Suprapubic skin (tissue), 4 donors: ENCODE data around the gene VWF. TPM values are rescaled to one million over a fixed set of nuclear protein-coding genes. Genes with fewer than 3 reads are reported as not detected.

Experiments used
- DNase-seq, 2 donors: peaks; one replicate each; pipeline ENCODE4 v3.0.0-alpha.2; 2019; ENCODE audit warnings: low spot score in 2 of 2
- H3K27ac ChIP-seq: fragments of 200-600 bp; sonication (generic); one replicate; pipeline ENCODE4 v1.5.1; 2019
- H3K27me3 ChIP-seq: fragments of 200-600 bp; sonication (generic); one replicate; pipeline ENCODE4 v1.5.1; 2019
- H3K36me3 ChIP-seq: fragments of 200-600 bp; sonication (generic); one replicate; pipeline ENCODE4 v1.5.1; 2019
- H3K4me1 ChIP-seq: fragments of 200-600 bp; sonication (generic); one replicate; pipeline ENCODE4 v1.5.1; 2019
- H3K4me3 ChIP-seq: fragments of 200-600 bp; sonication (generic); one replicate; pipeline ENCODE4 v1.5.1; 2019; ENCODE audit warnings: mild to moderate bottlenecking
- H3K9me3 ChIP-seq: fragments of 200-600 bp; sonication (generic); one replicate; pipeline ENCODE4 v1.5.1; 2019
- EP300 ChIP-seq: sonication (generic); formaldehyde crosslinking; IDR thresholded peaks from one replicate; pipeline ENCODE4 v1.6.1; 2017; ENCODE audit warnings: antibody characterized with exemption
- POLR2A ChIP-seq, 2 donors: fragments of 450-650 bp; IDR thresholded peaks; one replicate each; pipeline ENCODE4 v1.6.1; 2017; ENCODE audit warnings: antibody characterized with exemption in 2 of 2, mild to moderate bottlenecking in 2 of 2, moderate library complexity in 2 of 2
- POLR2AphosphoS5 ChIP-seq, 3 donors: sonication (generic); formaldehyde crosslinking; IDR thresholded peaks; one replicate each; pipeline ENCODE4 v1.6.1; 2017; ENCODE audit warnings: antibody characterized with exemption in 3 of 3
- WGBS: methylation state at CpG from one replicate; pipeline ENCODE4 v1.1.5; 2018; 5-methylcytosine and 5-hydroxymethylcytosine counted together
- total RNA-seq, 4 donors: library from RNA; depleted of rRNA; stranded (reverse); fragments of >200 nt; gene quantifications; one replicate each; pipeline ENCODE4 v1.1.0, GENCODE V29; 2016
- TF ChIP-seq, protein P1 (sequence below), 2 donors: fragments of 200-600 bp in 1 of 2; fragments of 450-650 bp in 1 of 2; sonication (generic) in 1 of 2; IDR thresholded peaks; one replicate each; pipeline ENCODE4 v1.5.1; 2016 to 2019; ENCODE audit warnings: antibody characterized with exemption in 2 of 2, mild to moderate bottlenecking in 1 of 2, moderate library complexity in 1 of 2

VWF gene
- total RNA-seq, 4 donors from 2014 or later, result 35.5 to 91.7 (median 61.7) TPM

- peaks cover 15% of the 10 kb centered on the region for H3K4me1 ChIP-seq
- H3K27me3 ChIP-seq, result no peaks in the 10 kb centered on the region
- no peak overlapping the region for H3K4me3 ChIP-seq
- no peaks in the 10 kb centered on the region for H3K36me3 ChIP-seq
- H3K27ac ChIP-seq, result no peak overlapping the region
- no peaks in the 10 kb centered on the region for H3K9me3 ChIP-seq
- no peak for DNase-seq
- TF ChIP-seq EP300 (no peak), POLR2A (IDR thresholded peaks at IDR 0.05) (no peak), POLR2AphosphoS5 (IDR thresholded peaks at IDR 0.05) (no peak)
- TF ChIP-seq, protein P1, sequence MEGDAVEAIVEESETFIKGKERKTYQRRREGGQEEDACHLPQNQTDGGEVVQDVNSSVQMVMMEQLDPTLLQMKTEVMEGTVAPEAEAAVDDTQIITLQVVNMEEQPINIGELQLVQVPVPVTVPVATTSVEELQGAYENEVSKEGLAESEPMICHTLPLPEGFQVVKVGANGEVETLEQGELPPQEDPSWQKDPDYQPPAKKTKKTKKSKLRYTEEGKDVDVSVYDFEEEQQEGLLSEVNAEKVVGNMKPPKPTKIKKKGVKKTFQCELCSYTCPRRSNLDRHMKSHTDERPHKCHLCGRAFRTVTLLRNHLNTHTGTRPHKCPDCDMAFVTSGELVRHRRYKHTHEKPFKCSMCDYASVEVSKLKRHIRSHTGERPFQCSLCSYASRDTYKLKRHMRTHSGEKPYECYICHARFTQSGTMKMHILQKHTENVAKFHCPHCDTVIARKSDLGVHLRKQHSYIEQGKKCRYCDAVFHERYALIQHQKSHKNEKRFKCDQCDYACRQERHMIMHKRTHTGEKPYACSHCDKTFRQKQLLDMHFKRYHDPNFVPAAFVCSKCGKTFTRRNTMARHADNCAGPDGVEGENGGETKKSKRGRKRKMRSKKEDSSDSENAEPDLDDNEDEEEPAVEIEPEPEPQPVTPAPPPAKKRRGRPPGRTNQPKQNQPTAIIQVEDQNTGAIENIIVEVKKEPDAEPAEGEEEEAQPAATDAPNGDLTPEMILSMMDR (IDR thresholded peaks at IDR 0.05), result no peak
- WGBS, result 76% methylated on average over 3 of the region's 3 CpGs
These were observed 27.9 kb downstream of the VWF start for GRCh38 chr12:6096527-6096926.

DNA sequence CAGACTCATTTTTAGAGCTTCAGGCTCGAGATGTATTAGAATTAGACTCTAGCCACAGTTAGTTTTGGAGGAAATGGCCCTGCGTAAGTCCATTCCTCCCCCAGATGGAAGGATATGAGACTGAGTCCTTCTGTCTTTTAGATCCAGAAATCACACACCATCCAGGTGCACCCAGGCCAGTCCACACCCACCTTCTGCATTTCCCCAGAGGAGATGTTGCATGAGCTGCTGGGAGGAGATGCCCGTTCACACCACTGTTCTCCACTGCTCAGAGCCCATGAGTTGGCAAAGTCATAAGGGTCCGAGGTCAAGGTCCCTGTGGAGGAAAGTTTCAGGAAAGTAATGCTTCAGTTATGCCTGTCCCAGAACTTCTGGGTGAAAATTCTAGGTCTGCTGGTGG, 29.2 kb downstream of the VWF start:
- DNase-seq, result peak in 1 of 2 donors; percentile 15
- no peaks in the 10 kb centered on the region for H3K9me3 ChIP-seq
- H3K27ac ChIP-seq, result no peak overlapping the region
- H3K4me1 ChIP-seq, result peaks cover 16% of the 10 kb centered on the region
- TF ChIP-seq POLR2AphosphoS5 (IDR thresholded peaks at IDR 0.05) (no peak), EP300 (no peak), POLR2A (IDR thresholded peaks at IDR 0.05) (no peak)
- TF ChIP-seq, protein P1 (IDR thresholded peaks at IDR 0.05), result no peak
- H3K4me3 ChIP-seq, result no peak overlapping the region
- H3K27me3 ChIP-seq, result no peaks in the 10 kb centered on the region
- no peaks in the 10 kb centered on the region for H3K36me3 ChIP-seq
- WGBS, result 90% methylated on average over 4 of the region's 4 CpGs

DNA sequence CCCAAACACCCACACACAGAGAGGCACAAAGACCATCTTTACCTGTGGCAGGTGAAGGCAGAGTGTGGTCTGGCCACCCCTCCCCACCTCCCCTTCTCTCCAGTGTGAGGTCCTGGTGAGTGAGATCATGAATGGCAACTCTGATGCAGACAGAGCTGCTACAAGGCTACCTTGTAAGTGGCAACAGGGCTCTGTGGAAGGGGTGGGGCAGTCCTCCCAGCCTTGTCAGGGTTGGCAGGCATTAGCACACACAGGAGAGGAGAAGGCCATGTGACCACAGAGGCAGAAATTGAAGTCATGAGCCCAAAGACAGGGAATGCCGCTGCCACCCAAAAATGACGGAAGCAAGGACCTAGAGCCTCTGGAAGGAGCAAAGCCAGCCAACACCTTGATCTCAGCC, 30.7 kb downstream of the VWF start:
- Histone ChIP-seq H3K27me3 (no peaks in the 10 kb centered on the region), H3K4me1 (peaks cover 28% of the 10 kb centered on the region), H3K4me3 (no peak overlapping the region), H3K9me3 (no peaks in the 10 kb centered on the region), H3K27ac (peak overlapping the region; percentile 15), H3K36me3 (no peaks in the 10 kb centered on the region)
- DNase-seq, result peak; percentile 51 to 53
- WGBS, result 61% methylated on average over 2 of the region's 2 CpGs
- TF ChIP-seq POLR2A (IDR thresholded peaks at IDR 0.05) (no peak), EP300 (no peak), POLR2AphosphoS5 (IDR thresholded peaks at IDR 0.05) (no peak)
- TF ChIP-seq, protein P1 (IDR thresholded peaks at IDR 0.05), result no peak

DNA sequence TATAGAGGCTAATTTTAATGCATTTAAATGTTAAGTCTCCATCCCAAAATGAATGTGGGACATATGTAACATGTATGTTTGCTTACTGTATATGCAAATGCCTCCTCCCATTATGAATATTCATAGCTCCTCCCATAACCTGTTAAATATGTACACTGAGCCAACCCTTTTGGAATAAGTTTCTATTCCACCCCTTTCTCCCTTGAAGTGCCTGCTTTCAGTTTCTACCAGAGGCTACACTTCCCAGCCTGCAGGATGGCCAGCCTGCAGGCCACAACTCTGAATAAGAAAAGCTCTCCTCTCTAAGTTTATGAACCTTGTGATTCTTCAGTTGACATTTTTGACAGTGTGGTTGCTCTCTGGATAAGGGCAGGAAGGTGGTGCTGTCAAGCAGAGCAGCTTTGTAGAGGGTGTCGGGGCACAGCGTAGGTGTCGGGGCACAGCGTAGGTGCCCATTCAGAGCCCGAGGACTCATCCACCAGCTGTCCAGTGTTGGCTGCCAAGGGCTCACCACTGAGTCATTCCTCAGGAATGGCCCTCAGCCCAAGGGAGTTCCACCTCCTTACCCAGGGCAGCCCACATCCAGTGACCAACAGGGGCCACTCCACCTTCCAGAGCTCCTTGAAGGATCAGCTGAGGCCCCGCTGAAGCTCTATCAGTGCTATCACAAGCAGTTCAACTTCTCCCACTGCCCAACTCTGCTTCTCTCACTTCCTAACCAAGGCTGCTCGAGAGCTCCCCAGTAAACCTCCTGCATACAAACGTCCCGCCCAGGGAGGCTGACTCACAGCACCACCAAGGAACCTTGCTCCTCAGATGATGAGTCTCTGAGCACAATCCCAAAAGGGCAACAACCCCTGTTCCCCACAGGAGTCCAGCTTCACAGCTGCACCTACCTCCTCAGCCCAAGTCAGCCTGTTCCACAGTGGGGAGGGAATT, 31.4 kb downstream of the VWF start:
- Histone ChIP-seq H3K27ac (peak overlapping the region; percentile 15), H3K9me3 (no peaks in the 10 kb centered on the region), H3K36me3 (no peaks in the 10 kb centered on the region), H3K4me3 (no peak overlapping the region), H3K27me3 (no peaks in the 10 kb centered on the region), H3K4me1 (peaks cover 33% of the 10 kb centered on the region)
- TF ChIP-seq EP300, result no peak
- no peak for TF ChIP-seq POLR2A (IDR thresholded peaks at IDR 0.05)
- no peak for TF ChIP-seq POLR2AphosphoS5 (IDR thresholded peaks at IDR 0.05)
- WGBS, result 44% methylated on average over 4 of the region's 9 CpGs
- DNase-seq, result peak; percentile 67 to 80

- Histone ChIP-seq H3K36me3 (no peaks in the 10 kb centered on the region), H3K4me1 (peaks cover 33% of the 10 kb centered on the region), H3K27me3 (no peaks in the 10 kb centered on the region), H3K27ac (no peak overlapping the region), H3K4me3 (no peak overlapping the region), H3K9me3 (no peaks in the 10 kb centered on the region)
- 95% methylated on average over 14 of the region's 14 CpGs for WGBS
- peak; percentile 45 to 53 for DNase-seq
- TF ChIP-seq POLR2AphosphoS5 (IDR thresholded peaks at IDR 0.05) (no peak), POLR2A (IDR thresholded peaks at IDR 0.05) (no peak), EP300 (no peak)
- TF ChIP-seq, protein P1 (IDR thresholded peaks at IDR 0.05), result no peak
These were observed 32.5 kb downstream of the VWF start for GRCh38 chr12:6091786-6092566.
